Tibial nerve (tissue), 3 donors: ENCODE measurements around the gene DENND6A.

Source experiments
- POLR2A ChIP-seq, 2 donors: fragments of 450-650 bp; IDR thresholded peaks; one replicate each; pipeline ENCODE4 v1.6.1; 2017; ENCODE audit warnings: antibody characterized with exemption in 2 of 2, mild to moderate bottlenecking in 2 of 2, moderate library complexity in 2 of 2
- TF ChIP-seq, protein P1 (sequence below), 5 experiments: fragments of 200-600 bp in 3 of 5; fragments of 450-650 bp in 2 of 5; sonication (generic) in 3 of 5; IDR thresholded peaks; one replicate each; pipeline ENCODE4 v1.5.1; 2016 to 2019; ENCODE audit warnings: antibody characterized with exemption in 5 of 5, mild to moderate bottlenecking in 3 of 5, moderate library complexity in 2 of 5

DNA sequence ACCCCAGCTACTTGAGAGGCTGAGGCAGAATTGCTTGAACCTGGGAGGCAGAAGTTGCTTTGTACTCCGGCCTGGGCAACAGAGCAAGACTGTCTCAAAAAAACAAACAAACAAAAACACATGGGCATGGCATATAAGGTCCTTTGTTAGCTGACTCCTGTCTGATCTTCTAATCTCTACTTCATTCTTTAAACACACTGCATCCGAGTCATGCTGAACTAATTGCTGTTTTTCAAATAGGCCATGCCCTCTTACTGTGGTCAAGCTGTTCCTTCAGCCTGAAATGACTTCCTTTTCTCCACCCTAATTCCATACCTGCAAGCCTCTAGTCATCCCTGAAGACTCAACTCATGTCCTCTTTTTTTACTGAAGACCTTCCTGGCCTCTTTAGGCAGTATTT lies 40.9 kb upstream of the DENND6A start:
- TF ChIP-seq, protein P1, sequence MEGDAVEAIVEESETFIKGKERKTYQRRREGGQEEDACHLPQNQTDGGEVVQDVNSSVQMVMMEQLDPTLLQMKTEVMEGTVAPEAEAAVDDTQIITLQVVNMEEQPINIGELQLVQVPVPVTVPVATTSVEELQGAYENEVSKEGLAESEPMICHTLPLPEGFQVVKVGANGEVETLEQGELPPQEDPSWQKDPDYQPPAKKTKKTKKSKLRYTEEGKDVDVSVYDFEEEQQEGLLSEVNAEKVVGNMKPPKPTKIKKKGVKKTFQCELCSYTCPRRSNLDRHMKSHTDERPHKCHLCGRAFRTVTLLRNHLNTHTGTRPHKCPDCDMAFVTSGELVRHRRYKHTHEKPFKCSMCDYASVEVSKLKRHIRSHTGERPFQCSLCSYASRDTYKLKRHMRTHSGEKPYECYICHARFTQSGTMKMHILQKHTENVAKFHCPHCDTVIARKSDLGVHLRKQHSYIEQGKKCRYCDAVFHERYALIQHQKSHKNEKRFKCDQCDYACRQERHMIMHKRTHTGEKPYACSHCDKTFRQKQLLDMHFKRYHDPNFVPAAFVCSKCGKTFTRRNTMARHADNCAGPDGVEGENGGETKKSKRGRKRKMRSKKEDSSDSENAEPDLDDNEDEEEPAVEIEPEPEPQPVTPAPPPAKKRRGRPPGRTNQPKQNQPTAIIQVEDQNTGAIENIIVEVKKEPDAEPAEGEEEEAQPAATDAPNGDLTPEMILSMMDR (IDR thresholded peaks at IDR 0.05), result no peak
- TF ChIP-seq POLR2A (IDR thresholded peaks at IDR 0.05), result no peak
